Thoracic aorta (tissue), 2 donors: ENCODE measurements around the gene CXorf66. TPM values are rescaled to one million over a fixed set of nuclear protein-coding genes. Genes with fewer than 3 reads are reported as not detected.

ENCODE experiments used
- ATAC-seq: fragments of 150-250 bp; one replicate; pipeline ENCODE4 v1.8.0; 2017; ENCODE audit warnings: low read depth; ENCODE audit not compliant: insufficient number of reproducible peaks, low FRiP score
- DNase-seq: peaks from one replicate; pipeline ENCODE4 v3.0.0-alpha.2; 2020; ENCODE audit warnings: low spot score
- H3K27ac ChIP-seq, 2 donors: fragments of 200-600 bp; sonication (generic); 1 replicate in 1 of 2; 2 replicates in 1 of 2; pipeline ENCODE4 v1.5.1; 2016; ENCODE audit warnings: mild to moderate bottlenecking in 2 of 2, moderate library complexity in 2 of 2
- H3K27me3 ChIP-seq: fragments of 200-600 bp; sonication (generic); replicated peaks from 2 replicates; pipeline ENCODE4 v1.6.0; 2016; ENCODE audit warnings: mild to moderate bottlenecking; ENCODE audit not compliant: insufficient read depth
- H3K36me3 ChIP-seq: fragments of 200-600 bp; sonication (generic); one replicate; pipeline ENCODE4 v1.5.1; 2016
- H3K4me1 ChIP-seq, 2 donors: fragments of 200-600 bp; sonication (generic); 1 replicate in 1 of 2; 2 replicates in 1 of 2; pipeline versions ENCODE4 v1.5.1 to v1.6.0; 2016; ENCODE audit warnings: low read depth in 2 of 2, mild to moderate bottlenecking in 1 of 2; ENCODE audit not compliant: control insufficient read depth in 1 of 2
- H3K4me3 ChIP-seq: fragments of 200-600 bp; sonication (generic); 2 replicates; pipeline ENCODE4 v1.5.1; 2016; ENCODE audit warnings: mild to moderate bottlenecking
- H3K9me3 ChIP-seq: fragments of 200-600 bp; sonication (generic); 2 replicates; pipeline ENCODE4 v1.5.1; 2016
- total RNA-seq, 2 donors: library from RNA; depleted of rRNA; stranded (reverse); fragments of >200 nt; gene quantifications; one replicate each; pipeline versions ENCODE4 v1.1.0 to v1.2.3, GENCODE V29; 2016
- TF ChIP-seq, protein P1 (sequence below): fragments of 200-600 bp; sonication (generic); IDR thresholded peaks from one replicate; pipeline ENCODE4 v1.5.1; 2019; ENCODE audit warnings: antibody characterized with exemption

Gene CXorf66, protein sequence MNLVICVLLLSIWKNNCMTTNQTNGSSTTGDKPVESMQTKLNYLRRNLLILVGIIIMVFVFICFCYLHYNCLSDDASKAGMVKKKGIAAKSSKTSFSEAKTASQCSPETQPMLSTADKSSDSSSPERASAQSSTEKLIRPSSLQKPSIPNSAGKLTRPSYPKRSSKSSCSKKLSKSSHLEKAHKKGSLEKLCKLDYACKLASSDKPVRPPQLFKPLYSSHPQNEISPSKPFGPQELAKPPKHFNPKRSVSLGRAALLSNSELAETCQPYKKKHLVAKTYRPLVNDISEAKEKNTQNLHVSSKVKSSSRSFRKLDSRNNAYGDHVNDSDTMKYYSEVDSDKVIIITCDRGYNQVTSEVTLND
- total RNA-seq: not detected

DNA sequence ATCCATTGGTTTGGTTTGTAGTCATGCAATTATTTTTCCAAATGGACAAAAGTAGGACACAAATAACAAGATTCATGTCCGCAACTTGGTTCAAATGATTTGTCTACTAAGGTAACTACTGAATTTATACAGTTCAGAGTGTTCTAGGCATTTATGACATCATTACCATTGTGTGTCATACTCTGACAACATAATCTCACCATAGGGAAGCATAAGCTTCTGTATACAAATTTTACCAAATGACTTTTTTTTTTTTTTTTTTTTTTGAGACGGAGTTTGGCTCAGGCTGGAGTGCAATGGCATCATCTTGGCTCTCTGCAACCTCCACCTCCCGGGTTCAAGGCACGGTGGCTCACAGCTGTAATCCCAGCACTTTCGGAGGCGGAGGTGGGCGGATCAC is at the start of gene CXorf66:
Gene CXorf66, minus strand, starts transcription at position 101 of the 400 bp plus-strand sequence. Its CDS starts 25 bp downstream, at position 76.
- Histone ChIP-seq H3K36me3 (no peaks in the 10 kb centered on the region), H3K9me3 (no peaks in the 10 kb centered on the region), H3K4me3 (no peak within 1 kb of the TSS), H3K27ac (no peak within 1 kb of the TSS), H3K27me3 (no peaks in the 10 kb centered on the region), H3K4me1 (no peaks in the 10 kb centered on the region)
- ATAC-seq: no peak
- no peak for DNase-seq
- TF ChIP-seq, protein P1, sequence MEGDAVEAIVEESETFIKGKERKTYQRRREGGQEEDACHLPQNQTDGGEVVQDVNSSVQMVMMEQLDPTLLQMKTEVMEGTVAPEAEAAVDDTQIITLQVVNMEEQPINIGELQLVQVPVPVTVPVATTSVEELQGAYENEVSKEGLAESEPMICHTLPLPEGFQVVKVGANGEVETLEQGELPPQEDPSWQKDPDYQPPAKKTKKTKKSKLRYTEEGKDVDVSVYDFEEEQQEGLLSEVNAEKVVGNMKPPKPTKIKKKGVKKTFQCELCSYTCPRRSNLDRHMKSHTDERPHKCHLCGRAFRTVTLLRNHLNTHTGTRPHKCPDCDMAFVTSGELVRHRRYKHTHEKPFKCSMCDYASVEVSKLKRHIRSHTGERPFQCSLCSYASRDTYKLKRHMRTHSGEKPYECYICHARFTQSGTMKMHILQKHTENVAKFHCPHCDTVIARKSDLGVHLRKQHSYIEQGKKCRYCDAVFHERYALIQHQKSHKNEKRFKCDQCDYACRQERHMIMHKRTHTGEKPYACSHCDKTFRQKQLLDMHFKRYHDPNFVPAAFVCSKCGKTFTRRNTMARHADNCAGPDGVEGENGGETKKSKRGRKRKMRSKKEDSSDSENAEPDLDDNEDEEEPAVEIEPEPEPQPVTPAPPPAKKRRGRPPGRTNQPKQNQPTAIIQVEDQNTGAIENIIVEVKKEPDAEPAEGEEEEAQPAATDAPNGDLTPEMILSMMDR: no peak

DNA sequence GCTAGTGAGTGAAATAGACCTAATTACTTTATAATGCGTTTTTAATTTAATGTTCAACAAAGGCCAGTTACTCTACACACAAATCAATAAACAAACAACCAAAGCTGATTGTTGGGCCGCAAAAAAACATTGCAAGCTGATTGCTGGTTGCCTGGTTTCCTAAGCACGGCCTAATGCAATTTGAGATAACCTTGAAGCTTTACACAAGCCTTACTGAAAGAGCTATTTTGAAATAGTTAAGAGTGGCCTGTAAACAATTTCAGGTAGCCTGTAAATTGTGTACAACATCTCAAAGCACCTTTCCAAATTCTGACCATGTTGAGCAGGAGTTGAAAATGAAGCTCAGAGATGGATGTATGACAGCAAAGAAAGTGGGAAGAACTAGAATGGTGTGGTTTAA is 17.5 kb upstream of the CXorf66 start:
- ATAC-seq: no peak
- TF ChIP-seq, protein P1: no peak
- H3K27ac ChIP-seq: no peak overlapping the region

DNA sequence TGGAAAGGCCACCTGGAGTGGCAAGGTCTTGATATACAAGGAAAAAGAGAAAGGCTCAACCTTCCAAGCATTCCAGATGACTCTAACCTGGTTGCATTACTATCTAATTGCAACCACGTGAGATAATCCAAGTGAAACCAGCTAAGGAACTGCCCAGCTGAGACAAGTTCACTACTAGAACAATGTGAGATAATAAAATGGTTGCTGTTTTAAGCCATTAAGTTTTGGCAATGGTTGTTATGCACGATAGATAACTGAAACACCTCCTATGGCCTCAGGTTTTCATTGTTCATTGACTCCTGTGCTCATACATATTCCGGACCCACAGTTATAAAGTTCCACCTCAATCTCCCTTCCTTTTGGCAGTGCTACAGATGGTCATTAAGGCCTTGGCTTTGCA is 9.2 kb upstream of the CXorf66 start:
- ATAC-seq: no peak
- TF ChIP-seq, protein P1: no peak

More for the DNA sequence above, 17.5 kb upstream of the CXorf66 start:
- H3K4me3 ChIP-seq: no peak overlapping the region
- no peak for DNase-seq
- H3K4me1 ChIP-seq: no peaks in the 10 kb centered on the region
- H3K27me3 ChIP-seq: no peaks in the 10 kb centered on the region
- no peaks in the 10 kb centered on the region for H3K9me3 ChIP-seq
- no peaks in the 10 kb centered on the region for H3K36me3 ChIP-seq

DNA sequence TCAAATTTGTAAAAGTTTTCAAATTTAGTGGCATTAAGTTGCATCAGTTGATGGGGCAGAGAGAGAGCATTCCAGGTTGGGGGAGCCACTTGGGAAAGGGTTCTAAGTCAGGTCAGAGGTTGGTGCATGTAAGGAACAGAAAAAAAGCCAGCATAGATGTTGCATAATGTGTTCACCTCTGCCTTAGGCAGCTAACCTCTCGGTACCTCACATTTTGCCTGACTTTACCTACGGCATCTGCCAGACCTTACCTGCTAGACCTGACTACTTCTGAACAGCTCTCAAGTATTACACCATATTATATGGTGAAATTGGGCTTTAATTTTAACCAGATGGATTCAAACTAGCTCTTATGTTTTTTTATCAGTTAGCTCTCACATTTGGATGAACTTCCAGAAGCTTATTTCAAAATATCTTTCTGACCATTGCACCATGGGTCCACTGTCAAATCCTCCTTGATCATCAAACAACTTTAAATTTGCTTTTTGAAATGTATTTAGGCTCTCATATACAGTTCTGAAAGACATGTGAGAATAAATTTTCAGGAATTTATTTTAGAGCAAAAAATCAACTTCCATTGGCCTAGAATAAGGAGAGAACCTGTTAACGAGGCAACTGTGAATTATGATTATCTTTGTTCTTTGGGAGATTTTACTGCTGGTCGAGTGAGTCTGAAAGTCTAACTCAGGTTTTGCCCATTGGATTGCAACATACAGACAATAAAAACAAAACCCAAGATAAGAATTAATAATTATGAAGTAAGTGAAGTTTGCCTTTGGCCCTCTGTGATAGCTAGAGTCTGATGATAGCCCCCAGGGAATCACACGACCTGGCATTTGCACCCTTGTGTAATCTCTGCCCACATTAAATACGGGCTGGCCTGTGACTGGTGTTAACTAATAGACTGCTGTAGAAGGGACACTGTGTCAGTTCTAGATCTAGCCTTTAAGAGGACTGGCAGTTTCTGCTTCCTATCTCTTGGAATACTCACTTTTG is 7.6 kb upstream of the CXorf66 start:
- H3K9me3 ChIP-seq: no peaks in the 10 kb centered on the region
- no peaks in the 10 kb centered on the region for H3K4me1 ChIP-seq
- TF ChIP-seq, protein P1: no peak
- no peaks in the 10 kb centered on the region for H3K36me3 ChIP-seq
- no peak for ATAC-seq
- no peaks in the 10 kb centered on the region for H3K27me3 ChIP-seq
- DNase-seq: no peak
- H3K4me3 ChIP-seq: no peak overlapping the region
- H3K27ac ChIP-seq: no peak overlapping the region

More for the DNA sequence above, 9.2 kb upstream of the CXorf66 start:
- H3K27me3 ChIP-seq: no peaks in the 10 kb centered on the region
- no peaks in the 10 kb centered on the region for H3K4me1 ChIP-seq
- DNase-seq: no peak
- no peak overlapping the region for H3K27ac ChIP-seq
- no peaks in the 10 kb centered on the region for H3K36me3 ChIP-seq
- no peaks in the 10 kb centered on the region for H3K9me3 ChIP-seq
- no peak overlapping the region for H3K4me3 ChIP-seq

DNA sequence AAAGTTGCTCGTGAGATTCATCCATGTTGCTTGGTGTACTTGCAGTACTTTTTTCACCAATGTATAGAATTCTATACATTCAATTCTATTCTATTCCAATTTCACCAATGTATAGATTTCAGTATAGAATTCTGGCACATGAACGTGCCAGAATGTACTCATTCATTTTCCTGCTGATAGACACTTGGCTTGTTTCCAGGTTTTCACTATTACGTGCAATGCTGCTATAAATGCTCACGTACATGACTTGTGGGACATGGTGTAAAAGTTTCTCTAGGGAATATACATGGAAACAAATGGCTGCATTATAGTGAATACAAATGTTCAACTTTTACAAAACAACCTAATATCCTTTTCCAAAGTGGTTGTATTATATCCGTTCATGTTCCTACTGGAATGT is 6.8 kb upstream of the CXorf66 start:
- Histone ChIP-seq H3K27ac (no peak overlapping the region), H3K36me3 (no peaks in the 10 kb centered on the region), H3K9me3 (no peaks in the 10 kb centered on the region), H3K4me1 (no peaks in the 10 kb centered on the region), H3K27me3 (no peaks in the 10 kb centered on the region), H3K4me3 (no peak overlapping the region)
- TF ChIP-seq, protein P1: no peak
- ATAC-seq (no peak), DNase-seq (no peak)
